AG04450 (cell line): ENCODE measurements around the gene TSHZ2. TPM values are rescaled to one million over a fixed set of nuclear protein-coding genes. Genes with fewer than 3 reads are reported as not detected.
A peak's percentile ranks its signal among the peaks of the same experiment; 100 is the strongest.

Experiments used
- CTCF ChIA-PET: fragments of 300-600, 350-600 bp; formaldehyde crosslinking; extraction: SDS; loops from one replicate; lab custom pipeline; 2022; ENCODE audit warnings: antibody characterized with exemption, inconsistent platforms; lab: Charles Lee
- POLR2A ChIA-PET: fragments of 350-600 bp; formaldehyde crosslinking; extraction: SDS; loops from one replicate; lab custom pipeline; 2021; ENCODE audit warnings: antibody characterized with exemption, inconsistent platforms; lab: Yijun Ruan, JAX
- DNase-seq: peaks from one replicate; pipeline ENCODE4 v3.0.0-alpha.2; 2011; ENCODE audit warnings: low read depth, low spot score
- H3K27ac ChIP-seq: one replicate; pipeline ENCODE4 v1.5.1; 2012; ENCODE audit warnings: low read depth, low read length, control low read depth
- H3K27me3 ChIP-seq: one replicate; pipeline ENCODE4 v1.6.0; 2012; ENCODE audit warnings: low read length; ENCODE audit not compliant: control insufficient read depth, insufficient read depth
- H3K4me3 ChIP-seq: 2 replicates; pipeline ENCODE4 v1.5.1; 2011; ENCODE audit warnings: mild to moderate bottlenecking, low read depth, low read length, control low read depth
- H3K9me3 ChIP-seq: 2 replicates; pipeline ENCODE4 v1.5.1; 2012; ENCODE audit warnings: low read length; ENCODE audit not compliant: control insufficient read depth, insufficient read depth
- CTCF ChIP-seq: IDR thresholded peaks from 2 replicates; pipeline ENCODE4 v1.5.1; 2011; ENCODE audit warnings: low read depth, low read length, control low read depth, inconsistent platforms
- polyA plus RNA-seq: library from polyadenylated mRNA; depleted of rRNA; stranded (reverse); fragments of >200 nt; gene quantifications from 2 replicates; pipeline ENCODE4 v1.2.3, GENCODE V29; 2011

Gene TSHZ2
- polyA plus RNA-seq, 1 experiment, result not detected

- no peak overlapping the region for H3K4me3 ChIP-seq
- no peaks in the 10 kb centered on the region for H3K9me3 ChIP-seq
- H3K27ac ChIP-seq, result no peak overlapping the region
- POLR2A ChIA-PET, result no interaction called here
- CTCF ChIA-PET, result interaction anchor here (1.6 kb wide), 1 partner anchor 398 kb away, joined by 4 read pairs; no protein-coding TSS in a partner anchor
- no peaks in the 10 kb centered on the region for H3K27me3 ChIP-seq
- DNase-seq, result no peak
- no peak for TF ChIP-seq CTCF
These were observed 177.7 kb downstream of the TSHZ2 start for GRCh38 chr20:53149890-53150205.

GRCh38 chr20:53150532-53150931 is 178.4 kb downstream of the TSHZ2 start:
- POLR2A ChIA-PET, result no interaction called here
- H3K27me3 ChIP-seq, result no peaks in the 10 kb centered on the region
- no peak overlapping the region for H3K27ac ChIP-seq
- H3K4me3 ChIP-seq, result no peak overlapping the region
- no peak for DNase-seq
- no peak for TF ChIP-seq CTCF
- no peaks in the 10 kb centered on the region for H3K9me3 ChIP-seq
- CTCF ChIA-PET, result interaction anchor here (1.2 to 1.6 kb wide), 3 partner anchors 397 to 789 kb away, joined by 4 read pairs; no protein-coding TSS in a partner anchor

- ChIA-PET CTCF (interaction anchor here (0.9 kb wide), 1 partner anchor 396 kb away, joined by 3 read pairs; no protein-coding TSS in a partner anchor), POLR2A (no interaction called here)
- H3K27ac ChIP-seq, result no peak overlapping the region
- no peak for DNase-seq
- no peak overlapping the region for H3K4me3 ChIP-seq
- no peaks in the 10 kb centered on the region for H3K27me3 ChIP-seq
- TF ChIP-seq CTCF, result no peak
- H3K9me3 ChIP-seq, result no peaks in the 10 kb centered on the region
These were observed 180.1 kb downstream of the TSHZ2 start for GRCh38 chr20:53152228-53152627.

- Histone ChIP-seq H3K4me3 (no peak overlapping the region), H3K27ac (no peak overlapping the region), H3K27me3 (no peaks in the 10 kb centered on the region), H3K9me3 (no peaks in the 10 kb centered on the region)
- CTCF ChIA-PET, result interaction anchor here (1.2 kb wide), 1 partner anchor 393 kb away, joined by 4 read pairs; no protein-coding TSS in a partner anchor
- no peak for TF ChIP-seq CTCF
- POLR2A ChIA-PET, result no interaction called here
- DNase-seq, result no peak
These were observed 182.4 kb downstream of the TSHZ2 start for GRCh38 chr20:53154540-53154939.

- peak; percentile 1 for DNase-seq
- POLR2A ChIA-PET, result no interaction called here
- peak; percentile 70 for TF ChIP-seq CTCF
- CTCF ChIA-PET, result interaction anchor here (0.6 to 4.8 kb wide), 9 partner anchors 8 to 905 kb away, joined by 3 to 56 read pairs (median 4); no protein-coding TSS in a partner anchor
- Histone ChIP-seq H3K4me3 (no peak overlapping the region), H3K27ac (no peak overlapping the region), H3K27me3 (no peaks in the 10 kb centered on the region), H3K9me3 (no peaks in the 10 kb centered on the region)
These were observed 185.6 kb downstream of the TSHZ2 start for GRCh38 chr20:53157443-53158408.
